Activated CD4-positive, alpha-beta memory T cell treated with anti-CD3 and anti-CD28 coated beads for 36 hours (primary cell): Measurements from ENCODE around the gene C1orf53. TPM values are rescaled to one million over a fixed set of nuclear protein-coding genes. Genes with fewer than 3 reads are reported as not detected.

ENCODE experiments used
- CTCF ChIA-PET: fragments of 350-600 bp; sonication (Branson Sonifier 250); formaldehyde crosslinking; loops from one replicate; lab custom pipeline; 2021; ENCODE audit warnings: antibody characterized with exemption, inconsistent platforms; lab: Charles Lee
- POLR2A ChIA-PET: fragments of 350-600 bp; sonication (Branson Sonifier 250); formaldehyde crosslinking; loops from one replicate; lab custom pipeline; 2021; ENCODE audit warnings: antibody characterized with exemption; lab: Charles Lee
- DNase-seq: peaks from one replicate; pipeline ENCODE4 v3.0.0-alpha.2; 2020
- H3K27ac Mint-ChIP-seq: one replicate; pipeline ENCODE4 v1.8.0; 2021; ENCODE audit warnings: mixed read lengths
- H3K27me3 Mint-ChIP-seq: one replicate; pipeline ENCODE4 v1.8.0; 2021; ENCODE audit warnings: mixed read lengths
- H3K36me3 Mint-ChIP-seq: one replicate; pipeline ENCODE4 v1.8.0; 2021; ENCODE audit warnings: mixed read lengths
- H3K4me1 Mint-ChIP-seq: one replicate; pipeline ENCODE4 v1.8.0; 2021; ENCODE audit warnings: low read depth, mixed read lengths
- H3K4me3 Mint-ChIP-seq: one replicate; pipeline ENCODE4 v1.8.0; 2021; ENCODE audit warnings: mild to moderate bottlenecking, mixed read lengths
- H3K9me3 Mint-ChIP-seq: one replicate; pipeline ENCODE4 v1.8.0; 2021; ENCODE audit warnings: mixed read lengths
- intact Hi-C: fragments of 100-400 bp; cut with micrococcal nuclease; formaldehyde crosslinking; loops from one replicate; pipeline ENCODE4 v1.15.1; 2023
- total RNA-seq, 2 experiments: library from RNA; stranded (reverse); gene quantifications; one replicate each; pipeline ENCODE4 v1.2.3, GENCODE V29; 2021

The C1orf53 gene
- total RNA-seq, 2 experiments from 2014 or later, result 0.40 to 0.58 TPM

- peak overlapping the region; percentile 31 for H3K4me3 Mint-ChIP-seq
- DNase-seq, result no peak
- no peaks in the 10 kb centered on the region for H3K9me3 Mint-ChIP-seq
- ChIA-PET POLR2A (no interaction called here), CTCF (interaction anchor here (1.2 kb wide), 1 partner anchor 290 kb away, joined by 3 read pairs; no protein-coding TSS in a partner anchor)
- H3K36me3 Mint-ChIP-seq, result peaks cover 3% of the 10 kb centered on the region
- peaks cover 48% of the 10 kb centered on the region for H3K4me1 Mint-ChIP-seq
- intact Hi-C loops, result loop anchor here (1.0 to 10.0 kb wide), 2 partner anchors 10 to 776 kb away; no protein-coding TSS in a partner anchor
- H3K27me3 Mint-ChIP-seq, result peaks cover 89% of the 10 kb centered on the region
- no peak overlapping the region for H3K27ac Mint-ChIP-seq
Observed at GRCh38 chr1:197908716-197909220, 6.3 kb downstream of the C1orf53 start.

- intact Hi-C loops, result loop anchor here (1.0 to 10.0 kb wide), 2 partner anchors 9 to 775 kb away; no protein-coding TSS in a partner anchor
- Mint-ChIP-seq H3K36me3 (peaks cover 3% of the 10 kb centered on the region), H3K27ac (no peak overlapping the region), H3K27me3 (peaks cover 89% of the 10 kb centered on the region), H3K4me1 (peaks cover 53% of the 10 kb centered on the region), H3K4me3 (no peak overlapping the region), H3K9me3 (no peaks in the 10 kb centered on the region)
- DNase-seq, result no peak
- POLR2A ChIA-PET, result no interaction called here
- CTCF ChIA-PET, result interaction anchor here (1.0 to 1.4 kb wide), 2 partner anchors 8 to 15 kb away, joined by 5 to 8 read pairs; no protein-coding TSS in a partner anchor
Observed at GRCh38 chr1:197909384-197909783, 7.0 kb downstream of the C1orf53 start.

DNA sequence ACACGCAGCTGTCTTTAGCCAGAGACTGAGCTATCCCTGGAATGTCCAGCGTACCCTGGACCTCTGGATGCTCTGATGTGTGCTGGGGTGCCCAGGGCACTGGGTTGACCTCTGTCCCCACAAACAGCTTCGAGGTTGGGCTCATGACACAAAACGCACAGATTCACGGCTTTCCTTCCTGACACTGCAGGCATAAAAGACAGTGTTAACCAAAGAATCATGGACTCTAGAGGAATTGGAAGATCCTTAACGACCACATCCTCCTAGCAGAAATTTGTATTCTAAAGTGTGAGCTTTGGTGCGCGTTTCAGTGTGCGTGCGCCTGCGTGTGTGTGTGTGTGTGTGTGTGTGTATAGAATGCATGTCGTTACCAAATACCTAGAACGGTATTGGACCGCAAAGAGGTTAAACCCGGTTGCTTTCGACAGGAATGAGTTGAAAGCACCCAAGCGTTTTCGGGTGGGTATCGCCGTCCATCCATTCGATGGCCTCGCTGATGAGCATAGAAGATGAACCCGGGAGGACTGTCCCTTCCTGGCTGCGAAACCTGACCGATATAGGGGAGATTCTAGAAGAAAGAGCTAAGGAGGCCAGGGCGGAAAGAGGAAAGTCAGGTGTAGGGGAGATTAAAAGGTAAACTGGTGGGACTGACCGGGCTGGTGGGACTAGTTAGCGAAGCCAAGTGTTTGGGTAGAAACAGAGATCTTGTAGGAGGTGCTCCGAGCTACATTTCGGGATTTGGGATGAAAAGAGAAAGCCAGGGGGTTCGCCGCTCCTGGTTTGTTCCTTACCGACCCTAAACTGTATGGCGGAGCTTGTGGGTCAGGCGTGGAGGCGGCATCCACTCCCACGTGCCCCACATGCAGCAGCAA is 7.9 kb downstream of the C1orf53 start:
- Mint-ChIP-seq H3K4me3 (peak overlapping the region; percentile 14), H3K27ac (no peak overlapping the region), H3K9me3 (no peaks in the 10 kb centered on the region), H3K36me3 (peaks cover 3% of the 10 kb centered on the region), H3K27me3 (peaks cover 91% of the 10 kb centered on the region), H3K4me1 (peaks cover 53% of the 10 kb centered on the region)
- ChIA-PET CTCF (interaction anchor here (0.7 to 1.5 kb wide), 5 partner anchors 8 to 41 kb away, joined by 3 to 8 read pairs (median 5); partner anchors contain the start of gene C1orf53), POLR2A (no interaction called here)
- no peak for DNase-seq
- intact Hi-C loops, result no loop called here

- no peaks in the 10 kb centered on the region for H3K9me3 Mint-ChIP-seq
- DNase-seq, result peak; percentile 39
- ChIA-PET POLR2A (no interaction called here), CTCF (interaction anchor here (1.5 kb wide), 1 partner anchor 42 kb away, joined by 7 read pairs; no protein-coding TSS in a partner anchor)
- H3K4me3 Mint-ChIP-seq, result peak overlapping the region; percentile 71
- H3K4me1 Mint-ChIP-seq, result peaks cover 60% of the 10 kb centered on the region
- intact Hi-C loops, result no loop called here
- no peak overlapping the region for H3K27ac Mint-ChIP-seq
- H3K36me3 Mint-ChIP-seq, result peaks cover 3% of the 10 kb centered on the region
- peaks cover 90% of the 10 kb centered on the region for H3K27me3 Mint-ChIP-seq
Observed at GRCh38 chr1:197911111-197911856, 8.9 kb downstream of the C1orf53 start.

- ChIA-PET CTCF (interaction anchor here (1.0 to 4.0 kb wide), 3 partner anchors 12 to 297 kb away, joined by 3 to 22 read pairs (median 7); no protein-coding TSS in a partner anchor), POLR2A (interaction anchor here (0.6 kb wide), 1 partner anchor 296 kb away, joined by 3 read pairs; no protein-coding TSS in a partner anchor)
- peaks cover 3% of the 10 kb centered on the region for H3K36me3 Mint-ChIP-seq
- H3K27me3 Mint-ChIP-seq, result peaks cover 94% of the 10 kb centered on the region
- intact Hi-C loops, result no loop called here
- no peaks in the 10 kb centered on the region for H3K9me3 Mint-ChIP-seq
- H3K27ac Mint-ChIP-seq, result peak overlapping the region; percentile 19
- H3K4me3 Mint-ChIP-seq, result peak overlapping the region; percentile 71
- DNase-seq, result peak; percentile 29
- H3K4me1 Mint-ChIP-seq, result peaks cover 68% of the 10 kb centered on the region
Observed at GRCh38 chr1:197911857-197912696, 9.6 kb downstream of the C1orf53 start.

DNA sequence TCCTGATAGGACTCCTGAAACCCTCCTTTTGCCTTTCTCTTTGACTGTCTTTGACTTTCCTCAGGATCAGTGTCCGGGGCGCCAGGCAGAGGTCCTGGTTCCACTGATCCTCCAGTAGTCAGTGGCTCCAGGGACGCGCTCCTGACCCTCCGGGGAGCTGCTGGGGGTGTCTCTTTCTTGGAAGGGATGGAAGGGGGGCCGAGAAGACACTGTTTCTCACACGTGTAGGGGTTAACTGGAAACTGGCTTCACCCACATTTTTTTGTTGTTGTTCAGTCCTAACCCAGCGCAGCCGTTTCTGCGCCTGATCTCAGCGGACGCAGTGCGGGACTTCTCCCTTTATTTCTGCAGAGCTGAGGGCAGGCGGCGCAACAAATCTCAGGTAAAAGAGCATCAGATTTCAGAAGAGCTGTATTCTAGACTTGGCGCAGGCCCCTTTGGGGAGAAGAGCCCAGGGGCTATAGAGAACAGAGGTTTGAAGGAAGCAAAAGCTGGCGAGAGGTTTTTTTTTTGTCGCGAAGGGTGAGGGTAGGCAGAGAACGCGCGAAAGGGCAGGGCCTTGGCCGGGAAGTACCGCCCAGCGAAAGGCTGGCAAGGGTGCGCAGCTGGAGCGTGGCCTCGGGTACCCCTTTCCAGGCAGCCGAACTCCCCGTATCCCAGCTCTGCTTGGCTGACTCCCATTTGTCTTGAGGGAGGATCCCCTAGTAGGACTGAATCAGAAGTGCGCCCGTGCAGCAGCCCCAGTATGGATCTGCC is 10.5 kb downstream of the C1orf53 start:
- no peak for DNase-seq

GRCh38 chr1:197913495-197914276 is 11.3 kb downstream of the C1orf53 start:
- peaks cover 95% of the 10 kb centered on the region for H3K27me3 Mint-ChIP-seq
- H3K4me3 Mint-ChIP-seq, result peak overlapping the region; percentile 71
- intact Hi-C loops, result no loop called here
- no peak overlapping the region for H3K27ac Mint-ChIP-seq
- H3K9me3 Mint-ChIP-seq, result no peaks in the 10 kb centered on the region
- H3K4me1 Mint-ChIP-seq, result peaks cover 78% of the 10 kb centered on the region
- ChIA-PET CTCF (interaction anchor here (1.3 to 4.0 kb wide), 3 partner anchors 11 to 392 kb away, joined by 4 to 22 read pairs (median 6); no protein-coding TSS in a partner anchor), POLR2A (no interaction called here)
- no peak for DNase-seq
- no peaks in the 10 kb centered on the region for H3K36me3 Mint-ChIP-seq

More for the DNA sequence above, 10.5 kb downstream of the C1orf53 start:
- Mint-ChIP-seq H3K27ac (no peak overlapping the region), H3K4me1 (peaks cover 77% of the 10 kb centered on the region), H3K27me3 (peaks cover 96% of the 10 kb centered on the region), H3K4me3 (peak overlapping the region; percentile 71), H3K9me3 (no peaks in the 10 kb centered on the region), H3K36me3 (peaks cover 3% of the 10 kb centered on the region)
- POLR2A ChIA-PET, result interaction anchor here (0.6 kb wide), 1 partner anchor 295 kb away, joined by 3 read pairs; no protein-coding TSS in a partner anchor
- intact Hi-C loops, result no loop called here
- CTCF ChIA-PET, result interaction anchor here (1.0 to 4.0 kb wide), 2 partner anchors 11 to 297 kb away, joined by 3 to 22 read pairs; no protein-coding TSS in a partner anchor

DNA sequence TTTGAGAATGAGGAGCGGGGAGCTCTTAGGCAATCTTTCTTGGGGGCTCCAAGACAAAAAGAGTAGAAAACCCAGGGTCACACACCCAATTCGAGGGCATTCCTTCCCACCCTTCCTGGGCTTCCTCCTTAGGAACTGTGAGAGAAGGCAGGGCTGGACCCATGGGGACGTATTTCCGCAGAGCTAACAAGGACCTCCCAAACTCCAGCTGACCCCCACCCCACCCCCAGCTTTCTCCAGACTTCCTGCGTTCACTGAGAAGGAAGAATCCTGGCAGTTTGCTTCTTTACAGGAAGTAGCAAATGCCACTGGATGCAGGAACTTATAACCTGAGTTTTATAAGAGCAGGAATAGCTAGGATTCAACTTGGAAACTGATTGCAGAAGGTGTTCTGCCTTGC is 12.1 kb downstream of the C1orf53 start:
- H3K4me1 Mint-ChIP-seq, result peaks cover 76% of the 10 kb centered on the region
- intact Hi-C loops, result no loop called here
- CTCF ChIA-PET, result interaction anchor here (1.2 to 4.0 kb wide), 4 partner anchors 10 to 393 kb away, joined by 4 to 22 read pairs (median 5); partner anchors contain the start of gene C1orf53

DNA sequence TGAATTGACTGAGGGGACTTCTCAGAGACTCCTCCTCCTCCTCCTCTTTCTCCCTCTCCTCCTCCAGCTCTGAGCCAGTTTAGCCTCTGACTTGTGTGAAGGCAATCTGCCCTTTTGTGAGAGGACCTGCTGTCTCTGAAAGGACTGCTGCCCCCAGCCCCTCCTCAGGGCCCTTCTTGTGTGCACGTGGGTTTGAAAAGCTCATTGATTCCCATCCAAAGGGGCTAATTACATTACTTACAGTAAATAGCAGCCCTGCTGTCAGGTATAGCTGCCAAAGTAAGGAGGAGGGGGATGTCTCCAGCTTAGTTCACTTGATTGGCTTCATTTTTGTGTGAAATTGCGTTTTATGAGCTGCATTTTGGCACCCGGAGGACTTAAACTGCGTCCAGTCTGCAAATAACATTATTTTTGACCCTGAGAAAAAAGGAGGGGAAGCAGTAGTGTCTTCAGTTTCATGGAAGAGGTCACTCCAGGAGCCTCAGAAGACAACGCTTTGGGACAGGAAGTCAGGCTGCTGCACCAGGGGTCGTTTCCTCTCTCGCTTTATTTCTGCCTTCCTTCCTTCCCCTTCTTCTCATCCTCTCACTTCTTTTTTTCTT is 12.9 kb downstream of the C1orf53 start:
- Mint-ChIP-seq H3K4me1 (peaks cover 76% of the 10 kb centered on the region), H3K36me3 (no peaks in the 10 kb centered on the region), H3K4me3 (peak overlapping the region; percentile 49), H3K9me3 (no peaks in the 10 kb centered on the region), H3K27ac (no peak overlapping the region), H3K27me3 (peaks cover 92% of the 10 kb centered on the region)
- ChIA-PET CTCF (interaction anchor here (0.7 to 4.0 kb wide), 8 partner anchors 8 to 395 kb away, joined by 3 to 22 read pairs (median 4); partner anchors contain the start of gene C1orf53), POLR2A (no interaction called here)
- intact Hi-C loops, result loop anchor here (5.0 kb wide), 2 partner anchors 242 to 547 kb away; partner anchors contain the start of gene NEK7
- no peak for DNase-seq

More for the DNA sequence above, 12.1 kb downstream of the C1orf53 start:
- H3K9me3 Mint-ChIP-seq, result no peaks in the 10 kb centered on the region
- H3K27me3 Mint-ChIP-seq, result peaks cover 93% of the 10 kb centered on the region
- no peak overlapping the region for H3K27ac Mint-ChIP-seq
- H3K4me3 Mint-ChIP-seq, result no peak overlapping the region
- POLR2A ChIA-PET, result no interaction called here
- DNase-seq, result no peak
- H3K36me3 Mint-ChIP-seq, result no peaks in the 10 kb centered on the region
